Ectodermal cell (in vitro differentiated cells): Measurements from ENCODE around the gene DAPK2.

Experiments
- H3K27ac ChIP-seq: 2 replicates; pipeline ENCODE4 v1.7.0; 2013; ENCODE audit warnings: mild to moderate bottlenecking, low read depth, low read length; ENCODE audit not compliant: insufficient read depth, poor library complexity, severe bottlenecking
- H3K27me3 ChIP-seq: 2 replicates; pipeline ENCODE4 v1.7.0; 2013; ENCODE audit warnings: mild to moderate bottlenecking, low read length; ENCODE audit not compliant: insufficient read depth, control insufficient read depth, poor library complexity, severe bottlenecking
- H3K36me3 ChIP-seq: one replicate; pipeline ENCODE4 v1.7.0; 2013; ENCODE audit warnings: low read length; ENCODE audit not compliant: control insufficient read depth, insufficient read depth
- H3K4me1 ChIP-seq: one replicate; pipeline ENCODE4 v1.7.0; 2013; ENCODE audit warnings: low read length; ENCODE audit not compliant: control insufficient read depth, insufficient read depth
- H3K4me3 ChIP-seq: 2 replicates; pipeline ENCODE4 v1.7.0; 2013; ENCODE audit warnings: low read depth, low read length, control low read depth; ENCODE audit not compliant: insufficient read depth
- H3K9me3 ChIP-seq: 2 replicates; pipeline ENCODE4 v1.7.0; 2013; ENCODE audit warnings: mild to moderate bottlenecking, low read length, moderate library complexity; ENCODE audit not compliant: control insufficient read depth
- WGBS, 2 experiments: methylation state at CpG; one replicate each; pipeline ENCODE4 v1.1.7; 2013; ENCODE audit warnings: missing lambda C conversion rate in 2 of 2; 5-methylcytosine and 5-hydroxymethylcytosine counted together

DAPK2 gene

GRCh38 chr15:63986185-63986680 is 60.1 kb downstream of the DAPK2 start:
- no peaks in the 10 kb centered on the region for H3K9me3 ChIP-seq
- no peak overlapping the region for H3K27ac ChIP-seq

GRCh38 chr15:63985221-63986184 is 60.8 kb downstream of the DAPK2 start:
- Histone ChIP-seq H3K4me3 (no peak overlapping the region), H3K27me3 (no peaks in the 10 kb centered on the region), H3K27ac (no peak overlapping the region), H3K9me3 (no peaks in the 10 kb centered on the region), H3K4me1 (peaks cover 13% of the 10 kb centered on the region), H3K36me3 (no peaks in the 10 kb centered on the region)
- WGBS, 2 experiments: 88 to 92% methylated on average over 17 of the region's 17 CpGs

More at GRCh38 chr15:63986185-63986680, 60.1 kb downstream of the DAPK2 start:
- Histone ChIP-seq H3K36me3 (no peaks in the 10 kb centered on the region), H3K4me1 (peaks cover 13% of the 10 kb centered on the region), H3K27me3 (no peaks in the 10 kb centered on the region), H3K4me3 (no peak overlapping the region)
- 93 to 94% methylated on average over 6 of the region's 6 CpGs for WGBS, 2 experiments

- WGBS, 2 experiments: 89 to 93% methylated on average over 3 of the region's 3 CpGs
- H3K4me3 ChIP-seq: no peak overlapping the region
- no peaks in the 10 kb centered on the region for H3K36me3 ChIP-seq
- H3K27ac ChIP-seq: no peak overlapping the region
- no peaks in the 10 kb centered on the region for H3K27me3 ChIP-seq
- H3K9me3 ChIP-seq: no peaks in the 10 kb centered on the region
- H3K4me1 ChIP-seq: peaks cover 13% of the 10 kb centered on the region
These were observed 62.0 kb downstream of the DAPK2 start for GRCh38 chr15:63984331-63984730.

GRCh38 chr15:63983061-63983711 is 63.1 kb downstream of the DAPK2 start:
- H3K36me3 ChIP-seq: no peaks in the 10 kb centered on the region
- no peaks in the 10 kb centered on the region for H3K9me3 ChIP-seq
- no peak overlapping the region for H3K4me3 ChIP-seq
- H3K27ac ChIP-seq: no peak overlapping the region
- H3K4me1 ChIP-seq: peaks cover 24% of the 10 kb centered on the region
- H3K27me3 ChIP-seq: no peaks in the 10 kb centered on the region
- WGBS, 2 experiments: 89 to 90% methylated on average over 19 of the region's 19 CpGs

GRCh38 chr15:63982381-63982854 is 63.9 kb downstream of the DAPK2 start:
- Histone ChIP-seq H3K36me3 (no peaks in the 10 kb centered on the region), H3K27ac (no peak overlapping the region), H3K4me1 (peaks cover 26% of the 10 kb centered on the region), H3K9me3 (no peaks in the 10 kb centered on the region), H3K27me3 (no peaks in the 10 kb centered on the region), H3K4me3 (no peak overlapping the region)
- WGBS, 2 experiments: 91 to 96% methylated on average over 7 of the region's 7 CpGs

- WGBS, 2 experiments: 93 to 94% methylated on average over 13 of the region's 13 CpGs
- Histone ChIP-seq H3K4me3 (no peak overlapping the region), H3K27ac (no peak overlapping the region), H3K4me1 (peaks cover 26% of the 10 kb centered on the region), H3K9me3 (no peaks in the 10 kb centered on the region), H3K27me3 (no peaks in the 10 kb centered on the region), H3K36me3 (no peaks in the 10 kb centered on the region)
These were observed 64.5 kb downstream of the DAPK2 start for GRCh38 chr15:63981596-63982320.

- Histone ChIP-seq H3K4me1 (peaks cover 26% of the 10 kb centered on the region), H3K4me3 (no peak overlapping the region), H3K36me3 (no peaks in the 10 kb centered on the region), H3K9me3 (no peaks in the 10 kb centered on the region), H3K27me3 (no peaks in the 10 kb centered on the region), H3K27ac (peak overlapping the region; percentile 55)
- whole genome bisulfite sequencing, 2 experiments: 69 to 71% methylated on average over 6 of the region's 6 CpGs
These were observed 67.0 kb downstream of the DAPK2 start for GRCh38 chr15:63979262-63979793.

GRCh38 chr15:63978511-63979261 is 67.6 kb downstream of the DAPK2 start:
- Histone ChIP-seq H3K27ac (peak overlapping the region; percentile 55), H3K36me3 (no peaks in the 10 kb centered on the region), H3K27me3 (no peaks in the 10 kb centered on the region), H3K4me3 (no peak overlapping the region), H3K9me3 (no peaks in the 10 kb centered on the region), H3K4me1 (peaks cover 27% of the 10 kb centered on the region)
- WGBS, 2 experiments: 53 to 61% methylated on average over 4 of the region's 4 CpGs

- Histone ChIP-seq H3K9me3 (no peaks in the 10 kb centered on the region), H3K27ac (no peak overlapping the region), H3K4me1 (peaks cover 25% of the 10 kb centered on the region), H3K4me3 (no peak overlapping the region), H3K36me3 (no peaks in the 10 kb centered on the region), H3K27me3 (no peaks in the 10 kb centered on the region)
- 91 to 95% methylated on average over 2 of the region's 2 CpGs for WGBS, 2 experiments
These were observed 69.2 kb downstream of the DAPK2 start for GRCh38 chr15:63977119-63977518.
